ENCODE data around the gene FUT6.
A peak's percentile ranks its signal among the peaks of the same experiment; 100 is the strongest.

Gene FUT6

GRCh38 chr19:5826531-5827341 lies 12.8 kb downstream of the FUT6 start:
- Histone ChIP-seq H3K27me3 (ENCODE audit: insufficient read depth, low read length) (0 out of 2 replicates have a peak, but pooled peaks cover 4% of the 10 kb centered on the region), H4K20me1 (ENCODE audit: insufficient read depth, low read length) (no peaks in the 10 kb centered on the region), H3K4me2 (ENCODE audit: low read length) (peak overlapping the region; percentile 49), H3K9me2 (ENCODE audit: low read depth, low read length) (no peaks in the 10 kb centered on the region), H3K36me3 (ENCODE audit: insufficient read depth, low read length) (no peaks in the 10 kb centered on the region), H3K9me3 (ENCODE audit: low read length) (no peaks in the 10 kb centered on the region), H3K9ac (ENCODE audit: low read length) (peak overlapping the region; percentile 11; the same call in 1 of the 2 replicates), H3K79me2 (ENCODE audit: insufficient read depth, low read length) (no peaks in the 10 kb centered on the region), H3K27ac (ENCODE audit: low read depth, low read length, poor library complexity, severe bottlenecking) (peak overlapping the region; percentile 46), H3F3A (ENCODE audit: insufficient read depth, low read length) (0 out of 2 replicates have a peak, but pooled peaks cover 5% of the 10 kb centered on the region), H2AFZ (ENCODE audit: low read length) (no peak overlapping the region), H3K4me3 (ENCODE audit: low read depth, low read length, poor library complexity, severe bottlenecking) (peak overlapping the region; percentile 37), H3K4me1 (ENCODE audit: insufficient read depth, low read length, severe bottlenecking) (peaks cover 29% of the 10 kb centered on the region)
- no peak for TF ChIP-seq EZH2 (IDR thresholded peaks at IDR 0.05; ENCODE audit: borderline replicate concordance, low read length)
- TF ChIP-seq, protein P1, sequence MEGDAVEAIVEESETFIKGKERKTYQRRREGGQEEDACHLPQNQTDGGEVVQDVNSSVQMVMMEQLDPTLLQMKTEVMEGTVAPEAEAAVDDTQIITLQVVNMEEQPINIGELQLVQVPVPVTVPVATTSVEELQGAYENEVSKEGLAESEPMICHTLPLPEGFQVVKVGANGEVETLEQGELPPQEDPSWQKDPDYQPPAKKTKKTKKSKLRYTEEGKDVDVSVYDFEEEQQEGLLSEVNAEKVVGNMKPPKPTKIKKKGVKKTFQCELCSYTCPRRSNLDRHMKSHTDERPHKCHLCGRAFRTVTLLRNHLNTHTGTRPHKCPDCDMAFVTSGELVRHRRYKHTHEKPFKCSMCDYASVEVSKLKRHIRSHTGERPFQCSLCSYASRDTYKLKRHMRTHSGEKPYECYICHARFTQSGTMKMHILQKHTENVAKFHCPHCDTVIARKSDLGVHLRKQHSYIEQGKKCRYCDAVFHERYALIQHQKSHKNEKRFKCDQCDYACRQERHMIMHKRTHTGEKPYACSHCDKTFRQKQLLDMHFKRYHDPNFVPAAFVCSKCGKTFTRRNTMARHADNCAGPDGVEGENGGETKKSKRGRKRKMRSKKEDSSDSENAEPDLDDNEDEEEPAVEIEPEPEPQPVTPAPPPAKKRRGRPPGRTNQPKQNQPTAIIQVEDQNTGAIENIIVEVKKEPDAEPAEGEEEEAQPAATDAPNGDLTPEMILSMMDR (IDR thresholded peaks at IDR 0.05; ENCODE audit: low read length): no peak

GRCh38 chr19:5825178-5825577 lies 14.3 kb downstream of the FUT6 start:
- Histone ChIP-seq H3K4me2 (ENCODE audit: low read length) (no peak overlapping the region), H3K27me3 (ENCODE audit: insufficient read depth, low read length) (0 out of 2 replicates have a peak, but pooled peaks cover 4% of the 10 kb centered on the region), H3K79me2 (ENCODE audit: insufficient read depth, low read length) (no peaks in the 10 kb centered on the region), H3K27ac (ENCODE audit: low read depth, low read length, poor library complexity, severe bottlenecking) (no peak overlapping the region), H3K9me2 (ENCODE audit: low read depth, low read length) (no peaks in the 10 kb centered on the region), H3K9ac (ENCODE audit: low read length) (no peak overlapping the region), H3K36me3 (ENCODE audit: insufficient read depth, low read length) (no peaks in the 10 kb centered on the region), H3F3A (ENCODE audit: insufficient read depth, low read length) (0 out of 2 replicates have a peak, but pooled peaks cover 5% of the 10 kb centered on the region), H3K4me3 (ENCODE audit: low read depth, low read length, poor library complexity, severe bottlenecking) (no peak overlapping the region), H2AFZ (ENCODE audit: low read length) (no peak overlapping the region), H4K20me1 (ENCODE audit: insufficient read depth, low read length) (no peaks in the 10 kb centered on the region), H3K9me3 (ENCODE audit: low read length) (no peaks in the 10 kb centered on the region), H3K4me1 (ENCODE audit: insufficient read depth, low read length, severe bottlenecking) (peaks cover 29% of the 10 kb centered on the region)
- no peak for TF ChIP-seq EZH2 (IDR thresholded peaks at IDR 0.05; ENCODE audit: borderline replicate concordance, low read length)
- TF ChIP-seq, protein P1 (IDR thresholded peaks at IDR 0.05; ENCODE audit: low read length): no peak

DNA sequence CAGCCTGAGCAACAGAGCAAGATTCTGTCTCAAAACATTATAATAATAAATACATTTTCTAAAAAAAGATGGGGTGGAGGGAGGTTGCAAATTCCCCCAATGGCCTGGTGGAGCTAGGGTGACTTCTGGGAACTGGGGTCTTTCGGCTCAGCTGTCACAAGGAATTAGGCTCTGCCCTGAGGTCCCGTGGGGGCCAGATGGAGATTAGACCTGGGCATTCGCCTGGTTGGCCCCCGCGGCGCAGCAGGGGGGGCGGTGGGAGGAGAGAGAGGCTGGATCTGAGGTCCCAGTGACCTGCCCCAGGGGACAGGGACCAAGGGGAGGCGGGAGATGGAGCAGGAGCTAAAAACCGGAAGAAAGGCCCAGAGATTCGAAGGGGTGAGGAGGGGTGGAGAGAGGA lies 14.8 kb downstream of the FUT6 start:
- Histone ChIP-seq H3K36me3 (ENCODE audit: insufficient read depth, low read length) (no peaks in the 10 kb centered on the region), H3K9me3 (ENCODE audit: low read length) (no peaks in the 10 kb centered on the region), H3K4me2 (ENCODE audit: low read length) (no peak overlapping the region), H3K4me3 (ENCODE audit: low read depth, low read length, poor library complexity, severe bottlenecking) (no peak overlapping the region), H3K79me2 (ENCODE audit: insufficient read depth, low read length) (no peaks in the 10 kb centered on the region), H3F3A (ENCODE audit: insufficient read depth, low read length) (0 out of 2 replicates have a peak, but pooled peaks cover 5% of the 10 kb centered on the region), H3K9me2 (ENCODE audit: low read depth, low read length) (no peaks in the 10 kb centered on the region), H3K27me3 (ENCODE audit: insufficient read depth, low read length) (0 out of 2 replicates have a peak, but pooled peaks cover 1% of the 10 kb centered on the region), H3K27ac (ENCODE audit: low read depth, low read length, poor library complexity, severe bottlenecking) (no peak overlapping the region), H2AFZ (ENCODE audit: low read length) (no peak overlapping the region), H4K20me1 (ENCODE audit: insufficient read depth, low read length) (no peaks in the 10 kb centered on the region), H3K9ac (ENCODE audit: low read length) (no peak overlapping the region), H3K4me1 (ENCODE audit: insufficient read depth, low read length, severe bottlenecking) (peaks cover 29% of the 10 kb centered on the region)
- no peak for TF ChIP-seq EZH2 (IDR thresholded peaks at IDR 0.05; ENCODE audit: borderline replicate concordance, low read length)
- TF ChIP-seq, protein P1 (IDR thresholded peaks at IDR 0.05; ENCODE audit: low read length): no peak
